ENCODE results near the gene NREP. TPM values are rescaled to one million over a fixed set of nuclear protein-coding genes. Genes with fewer than 3 reads are reported as not detected.

The NREP gene
- total and polyA plus RNA-seq, 2 experiments from 2014 or later: 1,282 to 1,415 TPM

DNA sequence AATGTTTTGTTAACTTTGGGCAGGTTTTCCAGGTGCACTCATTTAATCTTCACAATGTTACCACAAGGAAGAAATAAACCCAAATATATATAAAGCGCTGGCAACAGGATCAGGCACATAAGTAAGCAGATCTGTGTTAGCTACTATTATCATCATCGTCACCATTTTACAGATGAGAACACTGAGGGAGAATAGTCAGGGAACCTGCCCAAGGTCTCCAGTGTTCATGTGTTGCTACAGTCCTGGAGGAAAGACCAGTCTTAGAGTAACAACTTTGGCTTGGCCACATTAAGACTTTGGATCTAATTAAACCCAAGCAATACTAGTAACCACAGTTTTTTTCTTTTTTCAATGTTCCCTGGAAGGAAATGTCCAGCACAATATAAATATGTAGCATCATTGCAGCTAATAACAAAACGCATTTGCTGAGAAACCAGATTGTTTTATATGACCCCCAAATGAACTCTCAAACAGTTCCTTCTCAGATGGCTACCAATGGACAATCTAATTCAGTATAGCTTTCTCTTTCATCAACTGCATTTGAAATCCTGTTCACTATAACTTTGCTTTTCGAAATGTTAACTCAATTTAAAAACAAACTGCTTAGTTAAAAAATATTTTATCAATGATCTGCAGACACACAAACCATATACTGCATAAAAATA is 11.8 kb downstream of the NREP start:
- in situ Hi-C loops (cut with MboI): no loop called here
- no peaks in the 10 kb centered on the region for H4K20me1 ChIP-seq (ENCODE audit: insufficient read depth)
- peaks cover 99% of the 10 kb centered on the region for H3F3A ChIP-seq (ENCODE audit: insufficient read depth)
- H3K27me3 ChIP-seq (replicated peaks; ENCODE audit: insufficient read depth): no peaks in the 10 kb centered on the region
- H3K9me2 ChIP-seq (ENCODE audit: insufficient read depth): no peaks in the 10 kb centered on the region
- peaks cover 98% of the 10 kb centered on the region for H3K4me1 ChIP-seq (ENCODE audit: insufficient read depth)
- 75 to 78% methylated on average over 4 of the region's 4 CpGs for WGBS, 2 experiments (ENCODE audit: low coverage in 1 of 2, low lambda C conversion rate in 2 of 2, missing lambda C conversion rate in 2 of 2)
- DNase-seq: no peak
- peak overlapping the region; percentile 53 for H3K4me3 ChIP-seq
- H3K36me3 ChIP-seq (ENCODE audit: low read depth): peaks cover 56% of the 10 kb centered on the region
- no peak for TF ChIP-seq EZH2phosphoT487 (IDR thresholded peaks at IDR 0.05; ENCODE audit: insufficient read depth, low read depth)
- TF ChIP-seq EZH2 (IDR thresholded peaks at IDR 0.05; ENCODE audit: insufficient read depth, poor library complexity, severe bottlenecking): no peak
- no peaks in the 10 kb centered on the region for H3K9me3 ChIP-seq (ENCODE audit: low read depth)
- H3K9ac ChIP-seq: peak overlapping the region; percentile 51
- H2AFZ ChIP-seq: no peak overlapping the region
- H3K27ac ChIP-seq: peak overlapping the region; percentile 93
- H3K4me2 ChIP-seq (ENCODE audit: unreplicated experiment): peak overlapping the region; percentile 99
- H3K79me2 ChIP-seq (ENCODE audit: insufficient read depth): peaks cover 99% of the 10 kb centered on the region

DNA sequence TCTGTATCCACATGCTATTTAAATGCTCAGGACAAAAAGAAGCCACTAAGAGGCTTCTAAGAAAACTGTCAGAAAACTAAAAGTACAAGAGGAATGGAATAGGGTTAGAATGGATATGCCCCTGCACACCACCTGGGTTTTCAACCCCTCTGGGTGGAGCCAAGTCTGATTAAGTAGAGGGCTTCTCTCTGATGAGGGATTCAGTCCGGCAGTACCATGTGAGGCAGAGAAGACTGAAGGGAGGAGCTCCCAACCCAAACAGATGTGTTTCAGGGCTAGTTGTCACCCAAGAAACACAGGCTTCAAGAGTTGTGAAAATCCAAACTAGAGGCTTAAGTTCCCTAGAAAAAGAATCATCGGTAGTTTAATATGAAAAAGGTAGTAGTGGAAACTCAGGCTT is 12.5 kb downstream of the NREP start:
- TF ChIP-seq EZH2phosphoT487 (IDR thresholded peaks at IDR 0.05; ENCODE audit: insufficient read depth, low read depth) (no peak), EZH2 (IDR thresholded peaks at IDR 0.05; ENCODE audit: insufficient read depth, poor library complexity, severe bottlenecking) (no peak)
- peaks cover 55% of the 10 kb centered on the region for H3K36me3 ChIP-seq (ENCODE audit: low read depth)
- H3F3A ChIP-seq (ENCODE audit: insufficient read depth): peaks cover 99% of the 10 kb centered on the region
- H3K9ac ChIP-seq: peak overlapping the region; percentile 51
- H3K9me3 ChIP-seq (ENCODE audit: low read depth): no peaks in the 10 kb centered on the region
- peak overlapping the region; percentile 93 for H3K27ac ChIP-seq
- peak overlapping the region; percentile 53 for H3K4me3 ChIP-seq
- no peaks in the 10 kb centered on the region for H3K27me3 ChIP-seq (replicated peaks; ENCODE audit: insufficient read depth)
- in situ Hi-C loops (cut with MboI): no loop called here
- H3K4me2 ChIP-seq (ENCODE audit: unreplicated experiment): peak overlapping the region; percentile 99
- H3K79me2 ChIP-seq (ENCODE audit: insufficient read depth): peaks cover 99% of the 10 kb centered on the region
- 26 to 28% methylated on average over 2 of the region's 2 CpGs for WGBS, 2 experiments (ENCODE audit: low coverage in 1 of 2, low lambda C conversion rate in 2 of 2, missing lambda C conversion rate in 2 of 2)
- peaks cover 98% of the 10 kb centered on the region for H3K4me1 ChIP-seq (ENCODE audit: insufficient read depth)
- no peaks in the 10 kb centered on the region for H4K20me1 ChIP-seq (ENCODE audit: insufficient read depth)
- peak; percentile 43 for DNase-seq
- no peaks in the 10 kb centered on the region for H3K9me2 ChIP-seq (ENCODE audit: insufficient read depth)
- no peak overlapping the region for H2AFZ ChIP-seq

DNA sequence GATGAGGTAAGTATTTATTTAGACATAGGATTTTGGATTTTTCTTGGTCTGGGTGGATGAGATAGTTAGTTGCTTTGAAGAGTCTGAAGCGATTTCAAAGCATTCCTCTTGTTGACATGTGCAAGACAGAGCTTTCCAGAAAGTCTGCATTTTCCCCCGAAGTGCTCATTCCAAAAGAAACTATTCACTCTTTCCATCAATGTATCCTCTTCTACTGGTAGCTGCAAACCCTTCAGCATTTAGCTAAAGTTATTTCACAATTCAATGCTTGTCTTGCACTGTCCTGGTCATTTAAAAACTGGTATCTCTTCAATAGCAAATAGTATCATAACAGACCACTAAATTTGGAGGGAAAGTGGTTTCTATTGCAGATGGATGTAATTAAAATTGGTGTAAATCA is 13.0 kb downstream of the NREP start:
- peak overlapping the region; percentile 93 for H3K27ac ChIP-seq
- H2AFZ ChIP-seq: no peak overlapping the region
- no peaks in the 10 kb centered on the region for H3K9me2 ChIP-seq (ENCODE audit: insufficient read depth)
- no peak for TF ChIP-seq EZH2phosphoT487 (IDR thresholded peaks at IDR 0.05; ENCODE audit: insufficient read depth, low read depth)
- WGBS, 2 experiments (ENCODE audit: low coverage in 1 of 2, low lambda C conversion rate in 2 of 2, missing lambda C conversion rate in 2 of 2): 6 to 7% methylated on average over 2 of the region's 2 CpGs
- H3K27me3 ChIP-seq (replicated peaks; ENCODE audit: insufficient read depth): no peaks in the 10 kb centered on the region
- in situ Hi-C loops (cut with MboI): no loop called here
- H4K20me1 ChIP-seq (ENCODE audit: insufficient read depth): no peaks in the 10 kb centered on the region
- peaks cover 99% of the 10 kb centered on the region for H3K79me2 ChIP-seq (ENCODE audit: insufficient read depth)
- H3K4me1 ChIP-seq (ENCODE audit: insufficient read depth): peaks cover 98% of the 10 kb centered on the region
- DNase-seq: peak; percentile 73
- H3K4me3 ChIP-seq: peak overlapping the region; percentile 53
- no peaks in the 10 kb centered on the region for H3K9me3 ChIP-seq (ENCODE audit: low read depth)
- H3K9ac ChIP-seq: peak overlapping the region; percentile 51
- H3K36me3 ChIP-seq (ENCODE audit: low read depth): peaks cover 55% of the 10 kb centered on the region
- H3F3A ChIP-seq (ENCODE audit: insufficient read depth): peaks cover 99% of the 10 kb centered on the region
- H3K4me2 ChIP-seq (ENCODE audit: unreplicated experiment): peak overlapping the region; percentile 99

DNA sequence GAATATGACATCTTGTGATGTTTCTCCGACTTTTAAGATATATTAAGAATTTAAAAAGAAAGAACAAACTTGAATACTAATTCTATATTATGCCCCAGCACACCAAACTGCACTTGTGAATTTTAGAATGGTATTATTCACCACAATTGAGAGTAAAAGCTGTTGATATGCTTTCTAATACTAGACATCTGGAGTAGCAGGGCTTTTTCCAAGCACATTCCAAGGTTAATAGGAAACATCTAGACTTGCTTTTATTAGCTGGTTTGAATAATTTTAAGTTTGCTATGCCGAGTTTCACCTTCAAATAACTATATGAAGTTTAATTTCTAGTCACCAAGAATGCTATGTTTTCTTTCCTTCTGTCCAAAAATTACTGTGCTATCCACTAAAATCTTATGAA is 13.5 kb downstream of the NREP start:
- peaks cover 98% of the 10 kb centered on the region for H3K4me1 ChIP-seq (ENCODE audit: insufficient read depth)
- H3K36me3 ChIP-seq (ENCODE audit: low read depth): peaks cover 53% of the 10 kb centered on the region
- H3K9me3 ChIP-seq (ENCODE audit: low read depth): no peaks in the 10 kb centered on the region
- H2AFZ ChIP-seq: no peak overlapping the region
- no peaks in the 10 kb centered on the region for H3K27me3 ChIP-seq (replicated peaks; ENCODE audit: insufficient read depth)
- in situ Hi-C loops (cut with MboI): no loop called here
- no peaks in the 10 kb centered on the region for H4K20me1 ChIP-seq (ENCODE audit: insufficient read depth)
- H3K4me2 ChIP-seq (ENCODE audit: unreplicated experiment): peak overlapping the region; percentile 99
- peak overlapping the region; percentile 93 for H3K27ac ChIP-seq
- 4 to 10% methylated on average over 2 of the region's 2 CpGs for WGBS, 2 experiments (ENCODE audit: low coverage in 1 of 2, low lambda C conversion rate in 2 of 2, missing lambda C conversion rate in 2 of 2)
- H3F3A ChIP-seq (ENCODE audit: insufficient read depth): peaks cover 99% of the 10 kb centered on the region
- peak overlapping the region; percentile 53 for H3K4me3 ChIP-seq
- TF ChIP-seq EZH2 (IDR thresholded peaks at IDR 0.05; ENCODE audit: insufficient read depth, poor library complexity, severe bottlenecking) (no peak), EZH2phosphoT487 (IDR thresholded peaks at IDR 0.05; ENCODE audit: insufficient read depth, low read depth) (no peak)
- H3K79me2 ChIP-seq (ENCODE audit: insufficient read depth): peaks cover 99% of the 10 kb centered on the region
- peak overlapping the region; percentile 51 for H3K9ac ChIP-seq
- DNase-seq: no peak
- no peaks in the 10 kb centered on the region for H3K9me2 ChIP-seq (ENCODE audit: insufficient read depth)
